Tibial nerve (tissue), 4 donors: Measurements from ENCODE around the gene C1R. TPM values are rescaled to one million over a fixed set of nuclear protein-coding genes. Genes with fewer than 3 reads are reported as not detected.

Experiments used
- DNase-seq, 2 donors: peaks; one replicate each; pipeline ENCODE4 v3.0.0-alpha.2; 2019; ENCODE audit warnings: low spot score in 2 of 2
- H3K27ac ChIP-seq, 4 donors: fragments of 200-600 bp; sonication (generic) in 3 of 4; one replicate each; pipeline ENCODE4 v1.5.1; 2017 to 2019; ENCODE audit warnings: mild to moderate bottlenecking in 1 of 4
- H3K27me3 ChIP-seq, 2 donors: fragments of 200-600 bp; sonication (generic) in 1 of 2; one replicate each; pipeline versions ENCODE4 v1.5.1 to v1.6.0; 2017 to 2019
- H3K36me3 ChIP-seq, 3 donors: fragments of 200-600 bp; sonication (generic); one replicate each; pipeline ENCODE4 v1.5.1; 2018 to 2019
- H3K4me1 ChIP-seq, 4 donors: fragments of 200-600 bp; sonication (generic) in 3 of 4; one replicate each; pipeline ENCODE4 v1.5.1; 2017 to 2019
- H3K4me3 ChIP-seq, 4 donors: fragments of 200-600 bp; sonication (generic) in 3 of 4; one replicate each; pipeline ENCODE4 v1.5.1; 2017 to 2019; ENCODE audit warnings: mild to moderate bottlenecking in 1 of 4, moderate library complexity in 1 of 4
- H3K9me3 ChIP-seq, 4 donors: fragments of 200-600 bp; sonication (generic) in 3 of 4; one replicate each; pipeline ENCODE4 v1.5.1; 2017 to 2019
- CTCF ChIP-seq, 5 experiments: fragments of 200-600 bp in 3 of 5; fragments of 450-650 bp in 2 of 5; sonication (generic) in 3 of 5; IDR thresholded peaks; one replicate each; pipeline ENCODE4 v1.5.1; 2016 to 2019; ENCODE audit warnings: antibody characterized with exemption in 5 of 5, mild to moderate bottlenecking in 3 of 5, moderate library complexity in 2 of 5
- EP300 ChIP-seq, 2 donors: sonication (generic); formaldehyde crosslinking; IDR thresholded peaks; one replicate each; pipeline ENCODE4 v1.6.1; 2017; ENCODE audit warnings: antibody characterized with exemption in 2 of 2, mild to moderate bottlenecking in 1 of 2
- POLR2A ChIP-seq, 2 donors: fragments of 450-650 bp; IDR thresholded peaks; one replicate each; pipeline ENCODE4 v1.6.1; 2017; ENCODE audit warnings: antibody characterized with exemption in 2 of 2, mild to moderate bottlenecking in 2 of 2, moderate library complexity in 2 of 2
- WGBS, 2 donors: methylation state at CpG; one replicate each; pipeline ENCODE4 v1.1.5; 2018; 5-methylcytosine and 5-hydroxymethylcytosine counted together
- total RNA-seq, 4 donors: library from RNA; depleted of rRNA; stranded (reverse); fragments of >200 nt; gene quantifications; one replicate each; pipeline ENCODE4 v1.1.0, GENCODE V29; 2016

The C1R gene
- total RNA-seq, 4 donors from 2014 or later = 528 to 1,237 (median 593) TPM

- no peaks in the 10 kb centered on the region for H3K27me3 ChIP-seq
- TF ChIP-seq CTCF (IDR thresholded peaks at IDR 0.05) = no peak
- TF ChIP-seq POLR2A (IDR thresholded peaks at IDR 0.05) = no peak
- no peak for TF ChIP-seq EP300 (IDR thresholded peaks at IDR 0.05)
- H3K9me3 ChIP-seq = no peaks in the 10 kb centered on the region
- H3K4me1 ChIP-seq = peaks cover 0 to 17% (median 3%) of the 10 kb centered on the region in 4 donors
- DNase-seq = no peak
- H3K36me3 ChIP-seq = peaks cover 0 to 71% (median 0%) of the 10 kb centered on the region in 3 donors
- H3K4me3 ChIP-seq = no peak overlapping the region
- H3K27ac ChIP-seq = no peak overlapping the region
- WGBS, 2 donors = 80 to 84% methylated on average over 4 of the region's 4 CpGs
Observed at GRCh38 chr12:7100239-7100638, 8.0 kb upstream of the C1R start.

- H3K27me3 ChIP-seq = no peaks in the 10 kb centered on the region
- 83 to 92% methylated on average over 9 of the region's 9 CpGs for WGBS, 2 donors
- no peak overlapping the region for H3K4me3 ChIP-seq
- peaks cover 0 to 63% (median 0%) of the 10 kb centered on the region in 3 donors for H3K36me3 ChIP-seq
- no peak overlapping the region for H3K27ac ChIP-seq
- no peak for TF ChIP-seq POLR2A (IDR thresholded peaks at IDR 0.05)
- no peak for TF ChIP-seq EP300 (IDR thresholded peaks at IDR 0.05)
- no peak for TF ChIP-seq CTCF (IDR thresholded peaks at IDR 0.05)
- no peaks in the 10 kb centered on the region for H3K9me3 ChIP-seq
- no peak for DNase-seq
- peaks cover 0 to 19% (median 3%) of the 10 kb centered on the region in 4 donors for H3K4me1 ChIP-seq
Observed at GRCh38 chr12:7099290-7099996, 7.2 kb upstream of the C1R start.

GRCh38 chr12:7096979-7097378, 4.7 kb upstream of the C1R start:
- 81 to 82% methylated on average over 19 of the region's 19 CpGs for WGBS, 2 donors
- DNase-seq = no peak
- no peaks in the 10 kb centered on the region for H3K9me3 ChIP-seq
- no peak overlapping the region for H3K27ac ChIP-seq
- H3K4me3 ChIP-seq = no peak overlapping the region
- no peaks in the 10 kb centered on the region for H3K27me3 ChIP-seq
- H3K36me3 ChIP-seq = peaks cover 0 to 43% (median 0%) of the 10 kb centered on the region in 3 donors
- TF ChIP-seq POLR2A (IDR thresholded peaks at IDR 0.05) (no peak), EP300 (IDR thresholded peaks at IDR 0.05) (no peak), CTCF (IDR thresholded peaks at IDR 0.05) (no peak)
- H3K4me1 ChIP-seq = peaks cover 0 to 32% (median 8%) of the 10 kb centered on the region in 4 donors

- DNase-seq = no peak
- WGBS, 2 donors = 82% methylated on average over 12 to 26 of the region's 26 CpGs
- Histone ChIP-seq H3K27me3 (no peaks in the 10 kb centered on the region), H3K9me3 (no peaks in the 10 kb centered on the region), H3K4me1 (peaks cover 0 to 32% (median 8%) of the 10 kb centered on the region in 4 donors), H3K36me3 (peaks cover 0 to 38% (median 0%) of the 10 kb centered on the region in 3 donors), H3K27ac (no peak overlapping the region), H3K4me3 (no peak overlapping the region)
- TF ChIP-seq CTCF (IDR thresholded peaks at IDR 0.05) (no peak), POLR2A (IDR thresholded peaks at IDR 0.05) (no peak), EP300 (IDR thresholded peaks at IDR 0.05) (no peak)
Observed at GRCh38 chr12:7096006-7096932, 4.0 kb upstream of the C1R start.
